NB4 (cell line): ENCODE data around the gene CAPN11.

ENCODE experiments used
- DNase-seq: peaks from one replicate; pipeline ENCODE4 v3.0.0; 2010; ENCODE audit warnings: low read depth
- H3K4me3 ChIP-seq: one replicate; pipeline ENCODE4 v1.5.1; 2011; ENCODE audit warnings: mild to moderate bottlenecking, low read depth, low read length, moderate library complexity
- CTCF ChIP-seq: IDR thresholded peaks from one replicate; pipeline ENCODE4 v1.5.1; 2012; ENCODE audit warnings: low read depth, low read length
- MAX ChIP-seq: IDR thresholded peaks from 2 replicates; pipeline ENCODE4 v1.6.1; 2011; ENCODE audit warnings: low read depth, low read length
- MYC ChIP-seq: IDR thresholded peaks from 2 replicates; pipeline ENCODE4 v1.6.1; 2011; ENCODE audit warnings: low read depth, low read length
- POLR2A ChIP-seq: IDR thresholded peaks from 2 replicates; pipeline ENCODE4 v1.6.1; 2011; ENCODE audit warnings: mild to moderate bottlenecking; ENCODE audit not compliant: insufficient read length; ENCODE audit errors: extremely low read depth

Gene CAPN11

GRCh38 chr6:44122801-44123200 lies 35.8 kb upstream of the CAPN11 start:
- H3K4me3 ChIP-seq, result no peak overlapping the region
- DNase-seq, result peak; percentile 59
- no peak for TF ChIP-seq MAX
- no peak for TF ChIP-seq POLR2A
- no peak for TF ChIP-seq MYC
- no peak for TF ChIP-seq CTCF

- DNase-seq, result no peak
- H3K4me3 ChIP-seq, result no peak overlapping the region
These were observed 35.1 kb upstream of the CAPN11 start for GRCh38 chr6:44123544-44123943.

GRCh38 chr6:44126320-44127149 lies 32.1 kb upstream of the CAPN11 start:
- peak; percentile 74 for DNase-seq
- peak overlapping the region; percentile 87 for H3K4me3 ChIP-seq
- TF ChIP-seq POLR2A (no peak), MAX (no peak), CTCF (no peak), MYC (no peak)

More at GRCh38 chr6:44123544-44123943, 35.1 kb upstream of the CAPN11 start:
- TF ChIP-seq MYC, result no peak
- no peak for TF ChIP-seq CTCF
- TF ChIP-seq MAX, result no peak
- TF ChIP-seq POLR2A, result no peak

GRCh38 chr6:44127186-44128019 lies 31.2 kb upstream of the CAPN11 start, which contains the start of the genes MRPL14 and TMEM63B:
TSS of gene MRPL14 (minus strand) at chr6:44127452. CDS start at chr6:44116611, 10,841 bp downstream.
TSS of gene TMEM63B (plus strand) at chr6:44127554. CDS start at chr6:44134585, 7,031 bp downstream.
- TF ChIP-seq MAX, result peak; percentile 67
- TF ChIP-seq POLR2A, result peak; percentile 90
- TF ChIP-seq CTCF, result no peak
- peak; percentile 87 for TF ChIP-seq MYC
- peak; percentile 90 for DNase-seq
- peak within 1 kb of the TSS; percentile 87 for H3K4me3 ChIP-seq

GRCh38 chr6:44128020-44128917 lies 30.4 kb upstream of the CAPN11 start:
- peak overlapping the region; percentile 61 for H3K4me3 ChIP-seq
- TF ChIP-seq MYC, result no peak
- TF ChIP-seq MAX, result no peak
- TF ChIP-seq CTCF, result no peak
- no peak for TF ChIP-seq POLR2A
- peak; percentile 64 for DNase-seq
